Gastroesophageal sphincter (tissue), 4 donors: ENCODE data around the gene BPIFB6. TPM values are rescaled to one million over a fixed set of nuclear protein-coding genes. Genes with fewer than 3 reads are reported as not detected.

Source experiments
- ATAC-seq: fragments of 150-250 bp; one replicate; pipeline ENCODE4 v1.9.1; 2016; ENCODE audit warnings: mild to moderate bottlenecking, moderate library complexity
- H3K27ac ChIP-seq, 4 donors: fragments of 200-600 bp; sonication (generic) in 3 of 4; 1 replicate in 3 of 4; 2 replicates in 1 of 4; pipeline ENCODE4 v1.5.1; 2016 to 2019
- H3K27me3 ChIP-seq: fragments of 200-600 bp; sonication (generic); one replicate; pipeline ENCODE4 v1.5.1; 2019
- H3K36me3 ChIP-seq, 2 donors: fragments of 200-600 bp; sonication (generic); one replicate each; pipeline ENCODE4 v1.5.1; 2019; ENCODE audit warnings: control low read depth in 1 of 2
- H3K4me1 ChIP-seq, 3 donors: fragments of 200-600 bp; sonication (generic); 1 replicate in 2 of 3; 2 replicates in 1 of 3; pipeline ENCODE4 v1.5.1; 2016 to 2019; ENCODE audit warnings: control low read depth in 2 of 3
- H3K4me3 ChIP-seq, 2 donors: fragments of 200-600 bp; sonication (generic); one replicate each; pipeline ENCODE4 v1.5.1; 2019; ENCODE audit warnings: mild to moderate bottlenecking in 1 of 2, moderate library complexity in 1 of 2
- H3K9me3 ChIP-seq, 3 donors: fragments of 200-600 bp; sonication (generic); one replicate each; pipeline ENCODE4 v1.5.1; 2017 to 2019; ENCODE audit warnings: control low read depth in 2 of 3
- EP300 ChIP-seq: sonication (generic); formaldehyde crosslinking; IDR thresholded peaks from one replicate; pipeline ENCODE4 v1.6.1; 2017; ENCODE audit warnings: antibody characterized with exemption, mild to moderate bottlenecking
- POLR2A ChIP-seq, 2 donors: fragments of 450-650 bp; IDR thresholded peaks; one replicate each; pipeline ENCODE4 v1.6.1; 2017; ENCODE audit warnings: antibody characterized with exemption in 2 of 2, mild to moderate bottlenecking in 2 of 2, moderate library complexity in 1 of 2
- POLR2AphosphoS5 ChIP-seq: sonication (generic); formaldehyde crosslinking; IDR thresholded peaks from one replicate; pipeline ENCODE4 v1.6.1; 2017; ENCODE audit warnings: antibody characterized with exemption
- WGBS, 2 donors: methylation state at CpG; one replicate each; pipeline ENCODE4 v1.1.5; 2018; ENCODE audit warnings: low coverage in 1 of 2; 5-methylcytosine and 5-hydroxymethylcytosine counted together
- total RNA-seq, 4 donors: library from RNA; depleted of rRNA; stranded (reverse); fragments of >200 nt; gene quantifications; one replicate each; pipeline ENCODE4 v1.1.0, GENCODE V29; 2016
- TF ChIP-seq, protein P1 (sequence below), 4 experiments: fragments of 200-600 bp in 2 of 4; fragments of 450-650 bp in 2 of 4; sonication (generic) in 1 of 4; IDR thresholded peaks; one replicate each; pipeline ENCODE4 v1.5.1; 2017 to 2019; ENCODE audit warnings: antibody characterized with exemption in 4 of 4, mild to moderate bottlenecking in 2 of 4, moderate library complexity in 2 of 4

The BPIFB6 gene
- total RNA-seq, 4 donors from 2014 or later: not detected

DNA sequence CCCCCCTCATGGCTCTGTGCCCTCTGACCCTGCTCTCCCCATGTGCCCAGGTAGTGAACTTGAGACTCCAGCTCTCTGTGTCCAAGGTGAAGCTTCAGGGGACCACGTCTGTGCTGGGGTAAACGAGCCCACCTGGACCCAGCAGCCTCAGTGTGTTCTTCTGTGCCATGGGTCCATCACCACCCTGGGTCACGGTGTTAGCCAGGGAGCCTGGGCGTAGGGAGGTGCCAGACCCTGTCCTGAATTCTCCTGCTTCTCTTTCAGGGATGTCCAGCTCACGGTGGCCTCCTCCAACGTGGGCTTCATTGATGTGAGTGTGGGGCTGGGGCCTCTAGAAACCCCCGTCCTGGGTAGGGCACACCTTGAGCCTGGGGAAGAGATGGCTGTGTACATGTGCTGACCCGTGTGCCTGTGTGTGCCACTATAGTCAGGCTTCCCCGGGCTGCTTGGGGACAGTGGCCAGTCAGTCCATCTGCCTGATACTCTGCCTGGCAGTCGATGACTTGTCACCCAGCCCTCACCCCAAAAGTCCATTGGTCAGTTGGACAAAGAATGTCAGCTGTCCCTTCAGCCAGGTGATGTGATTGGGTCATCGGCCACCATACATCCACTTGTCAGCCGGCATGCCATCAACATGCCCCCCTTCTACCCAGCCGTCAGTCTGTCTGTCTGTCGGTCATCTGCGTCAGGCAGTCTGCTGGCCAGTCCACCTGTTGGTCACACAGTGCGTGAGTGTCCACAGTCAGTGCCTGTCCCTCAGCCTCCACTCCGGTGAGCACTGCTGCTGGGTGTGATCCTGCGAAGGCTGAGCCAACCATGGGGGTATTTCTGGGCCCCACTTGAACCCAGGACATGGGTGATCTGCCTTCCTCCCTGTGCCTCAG lies 10.9 kb upstream of the BPIFB6 start:
- no peak for ATAC-seq
- H3K27me3 ChIP-seq: peaks cover 17% of the 10 kb centered on the region
- 61% methylated on average over 3 of the region's 18 CpGs; no CpG with 5 or more reads in 1 of the 2 donors for WGBS, 2 donors

GRCh38 chr20:33021879-33022278 lies 9.6 kb upstream of the BPIFB6 start:
- WGBS, 2 donors: 90% methylated on average over 2 of the region's 3 CpGs; no CpG with 5 or more reads in 1 of the 2 donors
- no peak overlapping the region for H3K27ac ChIP-seq
- H3K36me3 ChIP-seq: no peaks in the 10 kb centered on the region
- TF ChIP-seq POLR2AphosphoS5 (no peak), POLR2A (IDR thresholded peaks at IDR 0.05) (no peak)
- TF ChIP-seq, protein P1, sequence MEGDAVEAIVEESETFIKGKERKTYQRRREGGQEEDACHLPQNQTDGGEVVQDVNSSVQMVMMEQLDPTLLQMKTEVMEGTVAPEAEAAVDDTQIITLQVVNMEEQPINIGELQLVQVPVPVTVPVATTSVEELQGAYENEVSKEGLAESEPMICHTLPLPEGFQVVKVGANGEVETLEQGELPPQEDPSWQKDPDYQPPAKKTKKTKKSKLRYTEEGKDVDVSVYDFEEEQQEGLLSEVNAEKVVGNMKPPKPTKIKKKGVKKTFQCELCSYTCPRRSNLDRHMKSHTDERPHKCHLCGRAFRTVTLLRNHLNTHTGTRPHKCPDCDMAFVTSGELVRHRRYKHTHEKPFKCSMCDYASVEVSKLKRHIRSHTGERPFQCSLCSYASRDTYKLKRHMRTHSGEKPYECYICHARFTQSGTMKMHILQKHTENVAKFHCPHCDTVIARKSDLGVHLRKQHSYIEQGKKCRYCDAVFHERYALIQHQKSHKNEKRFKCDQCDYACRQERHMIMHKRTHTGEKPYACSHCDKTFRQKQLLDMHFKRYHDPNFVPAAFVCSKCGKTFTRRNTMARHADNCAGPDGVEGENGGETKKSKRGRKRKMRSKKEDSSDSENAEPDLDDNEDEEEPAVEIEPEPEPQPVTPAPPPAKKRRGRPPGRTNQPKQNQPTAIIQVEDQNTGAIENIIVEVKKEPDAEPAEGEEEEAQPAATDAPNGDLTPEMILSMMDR (IDR thresholded peaks at IDR 0.05): no peak
- peaks cover 3% of the 10 kb centered on the region for H3K27me3 ChIP-seq
- H3K4me3 ChIP-seq: no peak overlapping the region
- no peaks in the 10 kb centered on the region for H3K4me1 ChIP-seq
- ATAC-seq: no peak
- H3K9me3 ChIP-seq: no peaks in the 10 kb centered on the region

More for the DNA sequence above, 10.9 kb upstream of the BPIFB6 start:
- TF ChIP-seq POLR2A (IDR thresholded peaks at IDR 0.05): no peak
- TF ChIP-seq POLR2AphosphoS5: no peak
- TF ChIP-seq EP300: no peak
- TF ChIP-seq, protein P1 (IDR thresholded peaks at IDR 0.05): no peak
- Histone ChIP-seq H3K27ac (no peak overlapping the region), H3K9me3 (no peaks in the 10 kb centered on the region), H3K36me3 (no peaks in the 10 kb centered on the region), H3K4me3 (no peak overlapping the region), H3K4me1 (no peaks in the 10 kb centered on the region)

- WGBS, 2 donors: 71% methylated on average over 2 of the region's 4 CpGs; no CpG with 5 or more reads in 1 of the 2 donors
- ATAC-seq: no peak
- no peaks in the 10 kb centered on the region for H3K36me3 ChIP-seq
- no peak overlapping the region for H3K4me3 ChIP-seq
- H3K9me3 ChIP-seq: no peaks in the 10 kb centered on the region
- H3K27ac ChIP-seq: no peak overlapping the region
- no peaks in the 10 kb centered on the region for H3K27me3 ChIP-seq
- H3K4me1 ChIP-seq: no peaks in the 10 kb centered on the region
- TF ChIP-seq, protein P1 (IDR thresholded peaks at IDR 0.05): no peak
- TF ChIP-seq EP300 (no peak), POLR2AphosphoS5 (no peak), POLR2A (IDR thresholded peaks at IDR 0.05) (no peak)
Measured at GRCh38 chr20:33022289-33022688, 9.2 kb upstream of the BPIFB6 start.

DNA sequence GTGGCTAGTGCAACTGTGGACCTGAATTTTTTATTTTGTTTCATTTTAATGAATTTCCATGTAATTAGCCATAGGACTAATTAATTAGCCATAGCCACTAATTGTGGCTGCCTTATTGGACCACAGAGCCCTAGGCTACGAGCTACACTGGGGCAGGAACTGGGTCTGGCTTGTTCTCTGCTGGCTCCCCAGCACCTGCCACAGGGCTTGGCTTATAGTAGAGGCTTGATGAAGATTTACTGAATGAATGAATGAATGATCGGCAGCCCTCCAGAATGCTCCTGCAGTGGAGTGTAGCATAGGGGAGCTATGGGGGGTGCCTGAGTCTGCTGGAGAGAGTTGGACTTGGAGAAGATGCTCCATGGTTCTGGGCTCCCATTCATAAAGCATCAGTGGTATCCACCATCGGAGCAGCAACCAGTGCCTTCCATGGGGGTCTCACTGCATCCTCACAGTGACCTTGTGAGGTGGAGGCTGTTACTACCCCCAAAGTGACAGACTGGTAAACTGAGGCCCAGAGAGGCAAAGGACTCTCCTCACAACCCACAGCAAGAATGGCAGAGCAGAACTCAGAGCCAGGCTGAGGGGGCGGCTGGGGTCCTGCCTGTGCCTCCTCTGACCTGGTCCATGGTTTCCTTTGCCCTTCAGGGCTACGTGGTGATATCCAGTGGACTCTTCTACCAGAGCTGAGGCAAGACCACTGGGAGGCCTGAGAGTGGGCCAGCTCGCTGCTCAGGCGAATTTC lies 8.6 kb upstream of the BPIFB6 start:
- TF ChIP-seq POLR2A (IDR thresholded peaks at IDR 0.05) (no peak), EP300 (no peak), POLR2AphosphoS5 (no peak)
- TF ChIP-seq, protein P1 (IDR thresholded peaks at IDR 0.05): no peak
- Histone ChIP-seq H3K9me3 (no peaks in the 10 kb centered on the region), H3K27me3 (peaks cover 3% of the 10 kb centered on the region), H3K4me1 (no peaks in the 10 kb centered on the region), H3K36me3 (no peaks in the 10 kb centered on the region), H3K4me3 (no peak overlapping the region), H3K27ac (no peak overlapping the region)
- ATAC-seq: no peak
- 60% methylated on average over 1 of the region's 7 CpGs; no CpG with 5 or more reads in 1 of the 2 donors for WGBS, 2 donors
